GM19035 (cell line): ENCODE results near the gene TYMP.
"Not testable (repeated sequence)": the region's sequence is repeated elsewhere in the genome, so short reads cannot be mapped to it uniquely, and the experiment has no call there.

ENCODE experiments used
- ATAC-seq: cut with Tn5 transposase; IDR thresholded peaks from one replicate; pipeline ENCODE4 v1.9.1; 2021; ENCODE audit not compliant: unreplicated experiment

TYMP gene

DNA sequence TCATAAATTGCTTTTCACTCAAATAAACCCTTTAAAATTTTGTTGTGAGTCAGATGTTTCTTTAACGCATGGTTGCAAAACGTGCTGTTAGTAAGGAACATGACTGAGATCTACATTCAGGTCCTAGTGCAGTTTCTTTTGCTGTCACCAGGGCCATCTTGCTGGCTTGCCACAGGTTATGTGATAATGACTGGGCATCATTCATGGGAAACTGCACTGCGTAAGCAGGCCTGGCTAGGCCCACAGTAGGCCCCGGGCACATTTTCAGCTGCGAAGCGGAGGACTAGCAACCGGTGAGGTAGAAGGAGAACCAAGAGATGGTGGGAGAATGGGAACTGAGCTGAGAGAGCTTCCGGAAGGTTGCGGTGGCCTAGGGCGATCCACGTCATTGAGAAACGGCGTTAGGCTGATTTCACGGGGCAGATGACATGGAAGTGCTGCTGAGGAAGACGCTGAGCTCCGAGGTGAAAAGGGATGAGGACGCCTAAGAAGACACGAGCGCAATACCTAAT, 12.7 kb upstream of the TYMP start:
- no peak for ATAC-seq

- ATAC-seq: not testable (repeated sequence)
Observed at GRCh38 chr22:50541667-50542026, 11.8 kb upstream of the TYMP start.

- ATAC-seq: no peak
Observed at GRCh38 chr22:50540381-50540780, 10.6 kb upstream of the TYMP start.

DNA sequence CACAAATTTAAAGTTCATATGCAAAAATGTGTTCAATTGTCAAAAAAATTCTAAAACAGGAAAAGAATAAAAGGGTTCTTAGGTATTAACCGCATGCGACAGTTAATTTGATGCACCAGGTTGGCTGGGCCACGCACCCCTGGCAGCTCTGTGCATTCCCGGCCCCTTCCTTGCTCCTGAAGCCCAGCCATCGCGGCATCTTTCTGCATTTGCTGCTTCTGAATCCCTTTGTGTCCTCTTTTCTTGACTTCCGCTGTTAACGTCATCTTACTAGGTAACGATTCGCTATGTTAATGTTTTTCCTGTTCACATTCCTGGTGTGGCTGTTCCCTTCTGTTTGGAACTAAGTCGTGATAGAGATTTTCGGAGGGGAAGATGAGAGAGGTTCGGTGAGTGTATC, 8.0 kb upstream of the TYMP start:
- ATAC-seq: no peak

DNA sequence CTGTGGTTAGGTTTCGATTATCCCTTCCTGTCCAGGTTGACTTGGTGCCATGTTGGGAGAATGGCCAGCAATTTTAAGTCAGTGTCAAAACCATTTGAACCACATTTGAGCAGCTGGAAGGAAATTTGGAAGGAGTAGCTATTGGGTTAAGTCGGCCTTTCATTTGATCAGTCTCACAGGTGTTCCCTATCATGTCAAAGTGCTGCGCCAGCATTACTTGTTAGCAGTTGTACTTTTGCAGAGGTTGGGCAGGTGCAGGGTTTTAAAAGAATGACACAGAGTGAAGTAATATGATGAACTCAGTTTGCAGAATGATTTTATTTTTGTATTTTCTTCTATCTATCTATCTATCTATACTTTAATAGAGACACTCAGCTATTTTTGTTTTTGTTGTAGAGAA, 6.4 kb upstream of the TYMP start:
- ATAC-seq: no peak

- ATAC-seq: no peak
Observed at GRCh38 chr22:50535113-50535512, 5.3 kb upstream of the TYMP start.

DNA sequence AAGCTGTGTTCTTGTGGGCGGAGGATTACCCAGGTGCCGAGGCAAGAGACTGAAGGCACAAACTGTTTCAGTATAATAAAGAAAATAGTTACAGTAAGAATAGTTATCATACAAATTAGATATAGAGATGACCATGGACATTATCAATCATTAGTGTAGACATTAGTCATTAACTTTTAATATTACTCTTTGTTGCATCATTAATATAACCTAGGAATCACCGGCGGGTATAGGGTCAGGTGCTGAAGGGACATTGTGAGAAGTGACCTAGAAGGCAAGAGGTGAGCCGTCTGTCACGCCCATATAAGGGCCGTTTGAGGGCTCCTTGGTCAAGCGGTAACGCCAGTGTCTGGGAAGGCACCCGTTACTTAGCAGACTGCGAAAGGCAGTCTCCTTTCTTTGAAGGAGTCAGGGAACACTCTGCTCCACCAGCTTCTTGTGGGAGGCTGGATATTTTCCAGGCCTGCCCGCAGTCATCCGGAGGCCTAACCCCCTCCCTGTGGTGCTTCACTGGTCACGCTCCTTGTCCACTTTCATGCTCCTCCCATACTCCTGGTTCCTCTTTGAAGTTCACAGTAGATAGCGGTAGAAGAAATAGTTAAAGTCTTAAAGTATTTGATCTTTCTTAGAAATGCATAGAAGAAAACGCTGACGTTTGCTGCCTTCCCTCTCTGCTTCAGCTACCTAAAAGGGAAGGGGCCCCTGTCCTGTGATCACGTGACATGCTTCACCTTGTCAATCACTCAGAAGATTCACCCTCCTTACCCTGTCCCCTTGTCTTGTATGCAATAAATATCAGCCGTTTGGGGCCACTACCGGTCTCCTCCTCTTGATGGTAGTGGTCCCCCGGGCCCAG, 4.3 kb upstream of the TYMP start:
- not testable (repeated sequence) for ATAC-seq

DNA sequence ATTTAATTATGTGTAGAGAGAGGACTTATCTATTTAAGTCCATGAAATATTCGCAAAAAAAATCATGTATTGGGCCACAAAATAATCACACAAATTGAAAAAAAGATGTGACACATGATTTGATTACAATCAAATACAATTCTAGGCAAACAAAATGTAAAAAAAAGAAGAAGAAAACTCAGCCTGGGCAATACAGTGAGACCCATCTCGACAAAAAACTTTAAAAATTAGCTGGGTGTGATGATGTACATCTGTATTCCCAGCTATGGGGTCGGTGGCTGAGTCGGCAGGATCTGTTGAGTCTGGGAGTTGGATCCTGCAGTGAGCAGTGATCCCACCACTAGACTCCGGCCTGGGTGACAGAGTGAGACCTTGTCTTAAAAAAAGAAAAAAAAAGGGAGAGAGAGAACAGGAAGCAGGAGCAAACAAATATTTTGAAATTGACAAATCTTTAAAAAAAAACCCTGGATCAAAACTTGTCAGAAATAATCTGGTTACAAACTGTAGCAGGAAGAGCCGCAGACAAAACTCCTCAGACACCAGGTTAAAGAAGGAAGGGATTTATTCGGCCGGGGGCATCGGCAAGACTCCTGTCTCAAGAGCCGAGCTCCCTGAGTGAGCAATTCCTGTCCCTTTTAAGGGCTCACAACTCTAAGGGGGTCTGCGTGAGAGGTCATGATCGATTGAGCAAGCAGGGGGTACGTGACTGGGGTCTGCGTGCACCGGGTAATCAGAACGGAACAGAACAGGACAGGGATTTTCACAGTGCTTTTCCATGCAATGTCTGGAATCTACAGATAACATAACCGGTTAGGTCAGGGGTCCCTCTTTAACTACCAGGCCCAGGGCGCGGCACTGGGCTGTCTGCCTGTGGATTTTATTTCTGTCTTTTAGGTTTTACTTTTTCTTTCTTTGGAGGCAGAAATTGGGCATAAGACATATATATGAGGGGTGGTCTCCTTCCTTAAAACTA, 3.3 kb upstream of the TYMP start:
- ATAC-seq: no peak

DNA sequence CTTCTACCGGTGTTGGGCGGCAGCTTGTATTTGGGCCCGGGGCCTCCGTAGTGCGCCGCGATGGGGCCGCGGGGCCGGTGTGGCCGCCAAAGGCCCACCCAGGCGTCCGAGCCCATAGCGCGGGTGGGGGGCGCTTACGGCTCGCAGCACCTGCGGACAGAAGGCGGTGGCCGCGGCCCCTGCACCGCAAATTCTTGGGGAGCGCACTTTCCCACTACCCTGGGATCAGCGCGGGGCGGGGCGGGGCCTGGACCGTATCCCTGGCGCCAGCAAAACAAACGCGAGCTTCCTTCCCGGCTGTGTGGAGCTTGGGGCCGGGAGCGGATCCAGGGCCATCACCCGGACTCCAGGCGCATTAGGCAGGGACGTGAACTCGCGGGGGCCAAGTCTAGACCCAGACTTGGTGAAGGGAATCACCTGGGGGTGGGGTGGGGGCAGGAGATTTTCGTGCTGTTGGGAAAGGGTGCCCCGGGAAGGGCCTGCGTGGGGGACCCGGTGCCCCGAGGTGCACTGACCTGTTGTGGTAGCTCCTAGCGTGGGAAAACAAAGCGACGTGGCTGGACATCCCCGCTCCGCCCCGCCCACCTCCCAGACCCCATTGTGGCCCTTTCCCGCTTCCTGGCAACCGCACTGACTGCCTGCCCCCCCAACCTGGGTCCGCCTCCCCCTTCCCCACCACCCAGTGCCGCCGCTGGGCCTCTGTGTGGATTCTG, 2.3 kb upstream of the TYMP start:
- peak; percentile 1 for ATAC-seq

GRCh38 chr22:50531546-50531961, 1.7 kb upstream of the TYMP start:
- peak; percentile 28 for ATAC-seq

GRCh38 chr22:50530877-50531545, 1.2 kb upstream of the TYMP start:
- peak; percentile 22 for ATAC-seq

- ATAC-seq: no peak
Observed at GRCh38 chr22:50530580-50530876, 716 bp upstream of the TYMP start.

DNA sequence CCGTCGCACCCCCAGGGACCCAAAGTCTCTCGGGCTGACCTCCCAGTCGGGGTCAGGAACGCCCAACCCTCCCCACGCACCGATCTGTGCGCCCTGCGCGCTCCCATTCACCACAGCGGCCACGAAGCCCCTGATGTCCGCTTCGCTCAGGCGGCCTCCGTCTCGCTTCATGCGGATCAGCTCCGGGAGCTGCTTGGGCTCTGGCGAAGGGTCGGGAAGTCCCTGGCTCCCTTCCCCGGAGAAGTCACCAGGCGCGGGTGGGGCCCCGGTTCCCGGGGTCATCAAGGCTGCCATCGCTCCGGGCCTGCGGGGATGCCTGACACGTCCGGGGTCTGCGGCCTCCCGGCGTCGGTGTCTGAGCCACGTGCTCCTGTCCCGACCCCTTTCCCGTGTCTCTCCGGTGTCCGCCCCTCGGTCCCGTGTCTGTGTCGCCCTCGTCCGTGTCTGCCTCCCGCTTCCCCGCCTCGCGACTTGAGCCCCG, 356 bp downstream of the TYMP start:
- no peak for ATAC-seq

GRCh38 chr22:50528682-50529415, 963 bp downstream of the TYMP start:
- no peak for ATAC-seq

DNA sequence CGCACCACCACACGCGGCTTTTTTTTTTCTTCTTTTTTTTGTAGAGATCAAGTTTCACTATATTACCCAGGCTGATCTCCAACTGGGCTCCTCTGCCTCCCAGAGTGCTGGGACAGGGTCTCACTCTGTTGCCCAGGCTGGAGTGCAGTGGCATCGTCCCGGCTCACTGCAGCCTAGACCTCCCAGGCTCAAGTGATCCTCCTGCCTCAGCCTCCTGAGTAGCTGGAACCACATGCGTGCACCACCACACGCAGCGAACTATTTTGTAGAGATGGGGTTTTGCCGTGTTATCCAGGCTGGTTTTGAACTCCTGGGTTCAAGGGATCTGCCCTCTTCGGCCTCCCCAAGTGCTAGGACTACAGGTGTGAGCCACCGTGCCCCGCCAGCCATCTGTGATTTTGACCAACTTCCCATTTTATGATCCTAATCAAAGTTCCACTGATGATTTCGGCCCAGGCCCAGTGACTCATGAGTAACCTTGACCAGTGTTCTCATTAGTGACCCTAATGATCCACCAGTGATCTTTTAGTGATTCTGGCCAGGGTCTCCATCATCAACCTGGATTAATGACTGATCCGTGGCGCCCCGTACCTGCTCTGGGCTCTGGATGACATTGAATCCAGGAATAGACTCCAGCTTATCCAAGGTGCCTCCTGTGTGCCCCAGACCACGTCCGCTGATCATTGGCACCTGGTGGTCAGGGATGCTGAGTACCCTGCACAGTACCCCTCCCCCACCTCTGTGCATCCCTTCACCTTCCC, 1.7 kb downstream of the TYMP start:
- no peak for ATAC-seq

GRCh38 chr22:50526834-50527801, 2.7 kb downstream of the TYMP start:
- no peak for ATAC-seq

DNA sequence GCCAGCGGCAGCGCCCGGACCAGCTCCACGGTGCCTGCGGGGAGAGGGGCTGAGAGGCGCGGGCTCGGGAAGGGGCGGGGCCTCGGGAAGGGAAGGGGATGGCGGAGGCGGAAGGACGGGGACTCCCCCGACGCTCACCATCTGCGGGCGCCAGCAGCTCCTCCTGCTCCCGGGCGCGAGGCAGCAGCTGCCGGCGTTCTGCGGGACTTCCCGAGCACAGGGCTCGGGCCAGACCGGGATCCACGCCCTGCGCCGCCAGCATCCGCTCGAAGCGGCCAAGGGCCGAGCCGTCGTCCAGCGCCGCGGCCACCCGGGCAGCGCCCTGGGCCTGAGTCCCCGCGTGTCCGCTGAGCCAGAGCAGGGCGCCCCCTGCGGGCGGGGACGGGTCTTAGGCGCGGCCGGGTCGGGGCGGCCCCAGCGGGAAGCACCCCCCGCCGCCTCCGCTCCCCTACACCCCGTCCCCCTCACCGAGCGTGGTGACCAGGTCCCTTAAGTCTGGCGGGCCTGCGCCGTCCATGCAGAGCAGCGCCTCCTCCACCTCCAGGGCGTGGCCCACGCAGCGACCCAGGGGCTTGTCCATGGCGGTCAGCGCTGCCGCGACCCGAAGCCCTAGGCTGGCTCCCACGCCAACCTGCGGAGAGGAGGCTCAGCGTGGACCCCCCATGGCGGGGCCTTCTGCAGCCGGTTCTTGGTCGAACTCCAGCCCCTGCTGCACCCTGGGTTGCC, 3.5 kb downstream of the TYMP start:
- ATAC-seq: peak; percentile 27

DNA sequence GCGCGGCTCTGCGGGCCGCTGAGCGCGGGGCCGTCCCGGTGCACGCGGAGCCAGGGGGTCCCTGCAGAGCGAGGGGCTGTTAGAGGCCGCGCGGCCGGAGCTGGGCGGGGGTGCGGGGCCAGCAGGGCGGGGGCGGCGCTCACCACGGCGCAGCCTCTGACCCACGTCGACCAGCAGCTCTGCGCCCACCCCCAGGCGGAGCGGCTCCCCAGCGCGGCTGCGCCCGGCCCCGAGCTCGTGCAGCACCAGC, 4.0 kb downstream of the TYMP start:
- ATAC-seq: peak; percentile 22
